GM18511 (cell line): ENCODE results near the gene NCR1.
"Not testable (repeated sequence)": the region's sequence is repeated elsewhere in the genome, so short reads cannot be mapped to it uniquely, and the experiment has no call there.

Experiments
- ATAC-seq: cut with Tn5 transposase; IDR thresholded peaks from one replicate; pipeline ENCODE4 v1.9.1; 2021; ENCODE audit warnings: mild to moderate bottlenecking, moderate library complexity; ENCODE audit not compliant: unreplicated experiment

The NCR1 gene

DNA sequence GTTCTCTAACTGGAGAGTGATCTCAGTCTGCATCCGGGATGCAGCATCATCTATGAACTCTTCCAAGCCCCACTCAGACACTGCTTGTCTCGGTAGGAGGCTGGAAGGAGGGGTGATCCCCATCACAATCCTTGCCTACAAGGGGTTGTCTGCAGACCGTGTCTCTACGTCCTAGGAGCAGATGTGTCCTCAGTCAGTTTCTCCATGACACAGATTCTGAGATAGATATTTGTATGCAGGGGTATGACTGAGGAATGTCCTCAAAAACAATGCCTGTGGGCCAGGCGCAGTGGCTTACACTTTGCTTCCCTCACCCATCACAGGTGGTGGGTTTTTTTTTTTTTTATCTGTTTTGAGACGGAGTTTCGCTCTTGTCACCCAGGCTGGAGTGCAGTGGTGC is 871 bp downstream of the NCR1 start:
- ATAC-seq: no peak

DNA sequence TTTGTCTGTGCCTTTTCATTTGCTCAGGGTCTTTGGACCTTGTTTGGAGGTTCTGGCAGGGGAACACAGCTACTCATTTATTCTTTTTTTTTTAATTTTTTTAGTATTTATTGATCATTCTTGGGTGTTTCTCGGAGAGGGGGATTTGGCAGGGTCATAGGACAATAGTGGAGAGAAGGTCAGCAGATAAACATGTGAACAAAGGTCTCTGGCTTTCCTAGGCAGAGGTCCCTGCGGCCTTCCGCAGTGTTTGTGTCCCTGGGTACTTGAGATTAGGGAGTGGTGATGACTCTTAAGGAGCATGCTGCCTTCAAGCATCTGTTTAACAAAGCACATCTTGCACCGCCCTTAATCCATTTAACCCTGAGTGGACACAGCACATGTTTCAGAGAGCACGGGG is 2.0 kb downstream of the NCR1 start:
- not testable (repeated sequence) for ATAC-seq

GRCh38 chr19:54916822-54917221 is 10.9 kb downstream of the NCR1 start:
- ATAC-seq: no peak

- ATAC-seq: no peak
These were observed 12.6 kb downstream of the NCR1 start for GRCh38 chr19:54918499-54918898.

DNA sequence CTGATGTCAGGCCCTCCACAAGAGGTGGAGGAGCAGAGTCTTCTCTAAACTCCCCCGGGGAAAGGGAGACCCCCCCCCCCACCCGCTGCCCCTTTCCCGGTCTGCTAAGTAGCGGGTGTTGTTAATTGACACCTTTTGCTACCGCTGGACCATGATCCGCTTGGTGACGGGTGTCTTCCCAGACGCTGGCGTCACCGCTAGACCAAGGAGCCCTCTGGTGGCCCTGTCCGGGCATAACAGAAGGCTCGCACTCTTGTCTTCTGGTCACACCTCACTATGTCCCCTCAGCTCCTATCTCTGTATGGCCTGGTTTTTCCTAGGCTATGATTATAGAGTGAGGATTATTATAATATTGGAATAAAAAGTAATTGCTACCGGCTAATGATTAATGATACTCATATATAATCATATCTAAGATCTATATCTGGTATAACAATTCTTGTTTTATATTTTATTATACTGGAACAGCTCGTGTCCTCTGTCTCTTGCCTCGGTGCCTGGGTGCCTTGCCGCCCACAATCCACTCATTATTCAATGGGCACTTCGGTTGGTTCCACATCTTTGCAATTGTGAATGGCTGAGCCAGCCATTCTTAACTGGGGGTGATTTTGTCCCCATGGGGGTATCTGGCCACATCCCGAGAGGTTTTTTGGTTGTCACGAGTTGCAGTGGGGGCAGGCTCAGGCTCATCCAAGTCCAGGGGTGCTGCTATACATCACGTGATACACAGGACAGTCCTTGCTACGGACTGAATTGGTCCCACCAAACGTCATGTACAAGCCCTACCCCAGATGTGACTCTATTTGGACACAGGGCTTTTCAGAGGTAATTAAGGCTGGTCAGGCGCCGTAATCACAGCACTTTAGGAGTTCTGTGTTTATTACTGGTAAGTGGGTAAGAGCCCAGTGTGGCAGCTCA is 14.0 kb downstream of the NCR1 start:
- ATAC-seq: not testable (repeated sequence)

DNA sequence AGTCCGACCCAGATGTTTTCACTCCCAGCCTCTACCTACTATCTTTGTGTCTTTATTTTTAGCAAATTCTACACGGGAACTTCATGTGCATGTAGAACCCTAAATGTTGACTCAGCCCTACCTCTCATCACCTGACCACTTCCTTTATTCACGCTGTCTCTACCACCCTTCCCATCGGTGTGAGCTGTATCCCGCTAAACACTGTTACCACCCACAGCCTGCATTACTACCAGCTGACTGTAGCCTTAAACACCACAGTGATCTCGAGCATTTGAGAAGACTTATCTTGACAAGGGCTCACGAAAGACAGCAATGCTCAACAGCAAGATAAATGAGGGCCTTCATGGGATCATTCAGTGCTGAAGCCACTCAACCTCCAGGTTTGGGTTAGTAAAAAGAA is 15.1 kb downstream of the NCR1 start:
- ATAC-seq: no peak

DNA sequence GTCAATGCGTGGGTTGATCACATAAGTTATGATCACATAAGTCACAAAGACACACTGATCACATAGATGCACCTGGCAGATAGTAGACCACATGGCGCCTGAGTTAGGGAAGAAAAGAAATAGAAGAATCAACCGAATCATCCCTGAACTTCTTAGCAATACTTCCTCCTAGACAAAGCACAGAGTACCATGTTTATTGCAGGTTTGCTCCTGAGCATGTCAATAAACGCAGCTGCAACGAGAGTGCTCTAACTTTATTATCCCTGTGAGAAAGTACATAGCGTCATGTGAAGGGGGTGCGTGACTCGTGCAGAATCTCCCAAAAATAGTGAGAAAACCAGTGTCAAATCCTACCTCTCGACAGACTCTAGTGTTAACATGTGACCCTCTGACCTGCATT is 17.3 kb downstream of the NCR1 start:
- ATAC-seq: no peak

- ATAC-seq: no peak
These were observed 22.4 kb downstream of the NCR1 start for GRCh38 chr19:54928299-54928698.

GRCh38 chr19:54937926-54938325 is 32.0 kb downstream of the NCR1 start:
- no peak for ATAC-seq

- ATAC-seq: no peak
These were observed 33.0 kb downstream of the NCR1 start for GRCh38 chr19:54938906-54939305.

GRCh38 chr19:54939538-54939937 is 33.6 kb downstream of the NCR1 start:
- not testable (repeated sequence) for ATAC-seq

GRCh38 chr19:54943772-54944361 is 37.9 kb downstream of the NCR1 start:
- ATAC-seq: not testable (repeated sequence)

- ATAC-seq: no peak
These were observed 41.4 kb downstream of the NCR1 start, which contains the start of gene NLRP7 for GRCh38 chr19:54947381-54947780. TSS of gene NLRP7 (minus strand) at chr19:54947530.

DNA sequence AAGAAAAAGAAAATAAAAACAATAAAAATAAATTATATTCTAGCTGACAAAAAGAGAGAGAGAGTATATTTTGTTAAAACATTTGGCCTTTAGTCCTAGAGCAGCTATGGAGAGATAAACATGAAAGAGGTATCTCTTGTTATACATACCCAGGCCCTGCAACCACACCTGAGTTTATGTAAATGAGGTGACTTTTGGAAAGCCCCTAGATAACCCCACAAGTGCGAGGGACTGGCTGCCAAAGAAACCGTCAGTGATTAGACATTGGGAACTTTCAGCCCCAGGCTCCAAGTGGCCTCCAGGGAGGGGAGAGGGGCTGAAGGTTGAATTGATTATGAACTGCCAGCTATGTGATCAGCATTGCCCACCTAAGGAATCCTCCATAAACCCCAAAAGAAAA is 43.5 kb downstream of the NCR1 start:
- ATAC-seq: no peak

DNA sequence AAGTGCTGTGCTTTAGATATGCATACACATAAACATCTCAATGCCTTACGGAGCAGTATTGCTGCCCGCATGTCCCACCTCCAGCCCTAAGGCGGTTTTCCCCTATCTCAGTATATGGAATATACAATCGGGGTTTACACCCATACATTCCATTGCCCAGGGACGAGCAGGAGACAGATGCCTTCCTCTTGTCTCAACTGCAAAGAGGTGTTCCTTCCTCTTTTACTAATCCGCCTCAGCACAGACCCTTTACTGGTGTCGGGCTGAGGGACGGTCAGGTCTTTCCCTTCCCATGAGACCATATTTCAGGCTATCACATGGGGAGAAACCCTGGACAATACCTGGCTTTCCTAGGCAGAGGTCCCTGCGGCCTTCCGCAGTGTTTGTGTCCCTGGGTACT is 44.6 kb downstream of the NCR1 start:
- ATAC-seq: not testable (repeated sequence)

GRCh38 chr19:54952591-54953344 is 46.8 kb downstream of the NCR1 start:
- no peak for ATAC-seq

GRCh38 chr19:54953345-54953713 is 47.4 kb downstream of the NCR1 start:
- ATAC-seq: not testable (repeated sequence)

DNA sequence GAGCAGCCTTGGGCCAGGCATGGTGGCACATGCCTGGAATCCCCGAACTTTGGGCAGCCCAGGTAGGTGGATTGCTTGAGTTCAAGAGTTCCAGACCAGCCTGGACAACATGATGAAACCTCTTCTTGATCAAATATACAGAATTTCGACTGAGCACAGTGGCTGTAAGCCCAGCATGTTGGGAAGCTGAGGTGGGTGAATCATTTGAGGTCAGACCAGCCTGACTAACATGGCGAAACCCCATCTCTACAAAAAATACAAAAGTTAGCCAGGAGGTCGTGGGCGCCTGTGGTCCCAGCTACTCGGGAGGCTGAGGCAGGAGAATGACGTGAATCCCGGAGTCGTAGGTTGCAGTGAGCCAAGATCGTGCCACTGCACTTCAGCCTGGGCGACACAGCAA is 49.4 kb downstream of the NCR1 start:
- no peak for ATAC-seq

DNA sequence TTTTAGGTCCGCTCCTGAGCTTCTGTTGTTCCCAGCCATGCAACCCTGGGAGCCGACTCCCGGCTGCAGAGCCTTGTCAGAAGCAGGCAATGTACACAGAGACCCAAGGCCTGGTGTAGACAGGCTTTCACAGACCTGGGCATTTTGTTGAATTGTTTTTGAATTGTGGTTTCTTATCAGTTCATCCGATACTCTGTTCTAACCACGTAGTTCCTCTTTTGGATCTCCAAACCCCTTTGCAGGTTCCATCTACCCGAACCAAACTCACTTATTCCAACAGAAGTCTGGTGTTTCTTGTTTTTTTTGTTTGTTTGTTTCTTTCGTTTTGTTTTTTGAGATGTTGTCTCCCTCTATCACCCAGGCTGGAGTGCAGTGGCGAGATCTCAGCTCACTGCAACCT is 53.9 kb downstream of the NCR1 start:
- no peak for ATAC-seq
